GM19455 (cell line): ENCODE results near the gene KCNH1.

Experiments used
- ATAC-seq: cut with Tn5 transposase; IDR thresholded peaks from one replicate; pipeline ENCODE4 v1.9.1; 2021; ENCODE audit not compliant: unreplicated experiment

Gene KCNH1

GRCh38 chr1:210730023-210730422 is 403.9 kb downstream of the KCNH1 start:
- no peak for ATAC-seq

DNA sequence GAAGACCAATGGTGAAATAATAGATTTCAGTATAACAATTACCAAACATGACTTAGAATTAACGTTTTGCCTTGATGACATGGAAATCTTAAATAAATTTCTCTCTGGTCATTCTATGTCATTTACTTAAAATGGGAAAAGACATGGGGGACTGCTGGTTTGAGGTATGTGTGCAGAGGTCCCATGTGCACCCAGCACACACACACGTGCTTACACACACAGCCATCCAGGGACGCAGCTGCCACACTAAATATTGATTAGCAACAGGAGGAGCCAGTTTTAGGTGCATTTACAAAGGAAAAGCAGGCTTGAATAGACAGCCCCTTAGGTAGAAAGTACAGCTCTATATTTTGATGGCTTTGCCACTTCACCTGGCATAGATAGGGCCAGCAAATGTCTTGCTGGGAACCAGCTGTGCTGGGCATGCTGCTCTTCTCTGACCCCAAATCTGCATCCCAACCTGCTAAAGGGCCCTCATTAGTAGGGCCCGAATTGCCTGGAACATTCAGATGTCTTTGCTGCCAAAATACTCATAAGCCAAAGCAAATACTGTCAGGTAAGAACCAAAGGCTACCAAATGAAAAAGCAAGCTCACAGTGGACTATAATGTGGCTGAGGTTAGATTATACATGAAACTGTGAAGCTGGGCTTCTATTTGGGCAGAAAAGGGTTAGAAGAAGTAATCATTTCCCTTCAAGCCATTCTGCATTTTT is 405.4 kb downstream of the KCNH1 start:
- ATAC-seq: no peak

- ATAC-seq: no peak
Observed at GRCh38 chr1:210727709-210728108, 406.2 kb downstream of the KCNH1 start.

DNA sequence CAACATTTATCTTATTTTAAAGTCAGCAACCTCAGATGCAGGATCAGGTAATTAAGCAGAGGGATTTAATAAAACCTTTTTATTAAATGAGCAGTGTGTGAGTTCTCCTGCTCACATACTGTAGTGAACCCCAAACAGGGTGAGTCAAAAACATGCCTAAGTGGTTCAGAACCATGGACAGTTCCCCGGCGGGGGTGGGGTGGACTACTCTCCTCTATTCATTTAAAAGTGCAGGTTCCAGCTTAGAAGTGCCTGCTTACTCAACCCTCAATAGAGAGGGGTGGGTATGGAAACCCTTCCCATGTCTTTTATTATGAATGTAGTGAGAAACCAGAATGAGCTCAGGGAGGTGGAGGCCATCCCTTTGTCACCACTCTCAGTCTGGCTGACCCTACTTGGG is 407.3 kb downstream of the KCNH1 start:
- ATAC-seq: peak; percentile 53

GRCh38 chr1:210724768-210725167 is 409.2 kb downstream of the KCNH1 start:
- ATAC-seq: no peak

GRCh38 chr1:210723646-210724045 is 410.3 kb downstream of the KCNH1 start:
- ATAC-seq: no peak

- no peak for ATAC-seq
Observed at GRCh38 chr1:210722410-210723081, 411.4 kb downstream of the KCNH1 start.

DNA sequence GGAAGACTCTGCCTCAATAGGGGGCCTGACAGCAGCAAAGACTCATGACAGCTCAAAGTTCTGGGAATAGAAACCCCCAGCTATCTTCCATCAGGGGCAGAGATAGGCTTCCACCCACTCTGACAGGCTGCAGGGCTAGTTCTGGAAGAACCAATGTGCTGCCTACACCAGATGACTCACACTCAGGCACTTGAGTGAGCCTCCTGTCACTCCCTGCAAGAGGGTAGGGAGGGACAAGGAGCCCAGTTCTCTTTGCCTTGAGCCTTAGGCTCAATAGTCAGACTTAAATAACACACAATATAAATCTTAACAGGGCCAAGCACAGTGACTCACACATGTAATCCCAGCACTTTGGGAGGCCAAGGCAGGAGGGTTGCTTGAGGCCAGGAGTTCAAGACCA is 418.9 kb downstream of the KCNH1 start:
- no peak for ATAC-seq

DNA sequence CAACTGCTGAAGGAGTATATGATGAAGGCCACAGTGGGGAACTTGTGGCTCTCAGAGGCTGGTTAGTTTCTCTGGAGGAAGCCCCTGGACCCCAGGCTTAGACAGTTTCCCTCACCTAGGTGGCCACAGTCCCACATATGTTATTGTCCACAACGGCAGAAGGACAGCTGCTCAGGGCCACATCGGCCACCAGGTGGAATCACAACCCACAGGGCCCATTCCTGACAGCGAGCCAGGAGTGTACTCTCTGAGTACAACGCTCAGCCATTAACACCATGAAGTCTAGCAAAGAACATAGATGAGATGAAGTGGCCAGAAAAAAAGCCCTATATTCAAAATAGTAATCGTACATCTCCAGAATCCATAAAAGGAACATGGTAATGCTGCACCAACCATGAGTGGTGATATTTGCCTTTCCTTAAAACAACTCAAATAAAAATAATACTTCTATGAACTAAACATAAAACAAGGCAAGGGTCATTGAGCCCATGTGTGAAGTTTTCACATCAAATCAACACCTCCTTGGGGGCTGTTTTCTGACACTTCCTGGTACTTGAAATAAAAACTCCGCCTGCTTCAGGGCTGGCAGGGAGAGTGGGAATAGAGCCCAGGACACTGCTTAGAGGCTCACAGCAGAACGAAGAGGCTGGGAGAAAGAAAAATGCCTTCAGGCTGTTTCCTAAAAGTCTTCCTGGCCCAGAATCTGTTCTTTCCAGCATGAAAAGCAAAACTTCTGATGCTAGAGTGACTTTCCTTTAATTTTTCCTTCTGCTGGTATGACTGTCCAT is 421.9 kb downstream of the KCNH1 start:
- no peak for ATAC-seq

DNA sequence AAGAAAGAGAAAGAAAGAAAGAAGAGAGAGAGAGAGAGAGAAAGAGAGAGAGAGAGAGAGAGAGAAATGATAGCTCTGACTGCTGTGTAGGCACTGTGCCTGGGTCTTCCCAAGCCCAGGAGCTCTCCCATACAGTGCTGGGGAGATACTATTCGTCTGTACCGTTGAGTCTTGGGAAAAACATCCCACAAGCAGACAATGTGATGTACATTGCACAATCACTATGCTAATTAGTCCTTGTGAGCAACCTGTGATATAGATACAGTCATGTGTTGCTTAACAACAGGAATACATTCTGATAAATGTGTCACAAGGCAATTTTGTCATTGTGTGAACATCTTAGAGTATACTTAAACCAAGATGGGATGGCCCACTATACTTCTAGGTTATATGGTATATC is 424.2 kb downstream of the KCNH1 start:
- no peak for ATAC-seq

GRCh38 chr1:210707300-210708240 is 426.4 kb downstream of the KCNH1 start:
- no peak for ATAC-seq

DNA sequence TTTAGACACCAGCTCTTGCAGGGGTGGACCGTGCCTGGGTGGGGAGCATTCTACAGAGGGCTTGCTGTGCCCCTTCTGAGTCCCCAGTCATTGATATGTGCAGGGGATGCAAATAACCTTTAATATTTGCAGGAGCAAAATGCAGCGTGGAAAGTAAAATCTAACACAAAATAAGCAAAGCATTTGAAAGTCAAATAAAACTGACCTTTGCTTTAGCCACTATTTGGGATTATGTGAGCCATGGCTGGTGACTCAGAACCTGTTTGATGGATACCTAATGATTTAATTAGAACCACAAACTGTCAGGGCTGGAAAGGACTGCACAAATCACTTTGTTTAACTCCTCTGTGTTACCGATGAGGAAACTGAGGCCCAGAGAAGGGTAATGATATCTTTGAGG is 427.7 kb downstream of the KCNH1 start:
- no peak for ATAC-seq

GRCh38 chr1:210705086-210705485 is 428.9 kb downstream of the KCNH1 start:
- no peak for ATAC-seq

GRCh38 chr1:210703593-210703992 is 430.4 kb downstream of the KCNH1 start:
- no peak for ATAC-seq

GRCh38 chr1:210702506-210702905 is 431.4 kb downstream of the KCNH1 start:
- ATAC-seq: no peak

GRCh38 chr1:210700511-210700910 is 433.4 kb downstream of the KCNH1 start:
- no peak for ATAC-seq

- ATAC-seq: no peak
Observed at GRCh38 chr1:210700083-210700482, 433.9 kb downstream of the KCNH1 start.

GRCh38 chr1:210698661-210699060 is 435.3 kb downstream of the KCNH1 start:
- ATAC-seq: no peak

DNA sequence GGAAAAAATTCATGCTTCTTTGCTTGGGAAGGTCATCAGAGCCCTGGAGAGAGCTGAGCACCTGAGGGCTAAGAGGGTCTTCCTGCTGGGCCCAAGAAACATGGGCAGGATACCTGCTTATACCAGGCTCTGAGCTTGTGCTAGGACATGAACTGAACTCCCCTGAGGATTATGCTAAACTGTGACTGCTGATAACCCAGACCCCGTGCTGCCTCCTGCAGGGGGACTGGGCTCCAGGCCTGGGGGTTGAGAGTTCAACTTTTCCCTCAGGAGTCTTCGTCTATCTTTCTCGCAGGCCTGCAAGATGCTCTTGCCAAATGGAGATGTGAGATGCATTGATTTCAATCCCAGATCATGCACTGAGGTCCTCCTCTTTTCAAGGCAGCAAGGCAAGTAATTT is 436.8 kb downstream of the KCNH1 start:
- ATAC-seq: no peak

- ATAC-seq: peak; percentile 94
Observed at GRCh38 chr1:210696709-210697108, 437.2 kb downstream of the KCNH1 start.

DNA sequence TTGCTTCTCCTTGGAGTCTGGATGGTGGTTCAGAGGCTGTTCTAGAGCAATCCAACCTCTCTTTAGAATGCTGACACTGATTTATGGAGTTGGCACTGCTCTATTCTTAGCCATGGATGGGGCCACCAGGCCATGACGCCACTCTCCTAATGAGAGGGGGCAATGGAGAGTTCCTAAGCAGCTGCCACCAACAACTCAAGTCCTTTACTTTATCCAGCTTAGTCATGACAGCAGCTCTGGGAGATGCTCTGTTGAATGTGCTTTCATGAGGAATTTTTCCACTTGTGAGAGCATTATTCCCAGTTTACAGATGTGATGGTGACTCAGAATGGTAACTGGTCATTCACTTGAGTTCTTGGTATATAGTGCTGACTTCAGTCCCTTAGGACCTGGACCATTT is 438.9 kb downstream of the KCNH1 start:
- no peak for ATAC-seq
